GM18517 (cell line): ENCODE results near the gene MAGEA8.
"Not testable (repeated sequence)": the region's sequence is repeated elsewhere in the genome, so short reads cannot be mapped to it uniquely, and the experiment has no call there.

Experiments used
- ATAC-seq: cut with Tn5 transposase; IDR thresholded peaks from one replicate; pipeline ENCODE4 v1.9.1; 2021; ENCODE audit warnings: mild to moderate bottlenecking, moderate library complexity; ENCODE audit not compliant: unreplicated experiment

MAGEA8 gene

GRCh38 chrX:149881081-149881711 is at the start of gene MAGEA8:
MAGEA8 (plus strand) TSS chrX:149881183; CDS start chrX:149884273, 3,090 bp downstream.
- no peak for ATAC-seq

GRCh38 chrX:149831473-149831872 is 49.5 kb upstream of the MAGEA8 start:
- no peak for ATAC-seq

GRCh38 chrX:149836728-149837127 is 44.3 kb upstream of the MAGEA8 start:
- ATAC-seq, result not testable (repeated sequence)

GRCh38 chrX:149837167-149837566 is 43.8 kb upstream of the MAGEA8 start:
- no peak for ATAC-seq

GRCh38 chrX:149837639-149838038 is 43.3 kb upstream of the MAGEA8 start:
- ATAC-seq, result peak; percentile 82

- ATAC-seq, result no peak
Measured at GRCh38 chrX:149841929-149842328, 39.1 kb upstream of the MAGEA8 start.

GRCh38 chrX:149845385-149845784 is 35.6 kb upstream of the MAGEA8 start:
- ATAC-seq, result no peak

GRCh38 chrX:149846789-149847188 is 34.2 kb upstream of the MAGEA8 start:
- ATAC-seq, result no peak

- ATAC-seq, result no peak
Measured at GRCh38 chrX:149848855-149849254, 32.1 kb upstream of the MAGEA8 start.

- ATAC-seq, result no peak
Measured at GRCh38 chrX:149849787-149850186, 31.2 kb upstream of the MAGEA8 start.

GRCh38 chrX:149851864-149852263 is 29.1 kb upstream of the MAGEA8 start:
- no peak for ATAC-seq

GRCh38 chrX:149853925-149854324 is 27.1 kb upstream of the MAGEA8 start:
- ATAC-seq, result no peak

GRCh38 chrX:149858592-149858991 is 22.4 kb upstream of the MAGEA8 start:
- ATAC-seq, result no peak

GRCh38 chrX:149860445-149860844 is 20.5 kb upstream of the MAGEA8 start:
- no peak for ATAC-seq

GRCh38 chrX:149865390-149865789 is 15.6 kb upstream of the MAGEA8 start:
- no peak for ATAC-seq

- ATAC-seq, result no peak
Measured at GRCh38 chrX:149867488-149867887, 13.5 kb upstream of the MAGEA8 start.

- no peak for ATAC-seq
Measured at GRCh38 chrX:149870840-149871239, 10.1 kb upstream of the MAGEA8 start.

GRCh38 chrX:149871433-149871832 is 9.6 kb upstream of the MAGEA8 start:
- no peak for ATAC-seq

GRCh38 chrX:149871940-149872339 is 9.0 kb upstream of the MAGEA8 start:
- ATAC-seq, result peak; percentile 81

- no peak for ATAC-seq
Measured at GRCh38 chrX:149877157-149877556, 3.8 kb upstream of the MAGEA8 start.

GRCh38 chrX:149877636-149878035 is 3.3 kb upstream of the MAGEA8 start:
- ATAC-seq, result no peak

GRCh38 chrX:149890828-149891227 is 9.8 kb downstream of the MAGEA8 start:
- ATAC-seq, result not testable (repeated sequence)

- ATAC-seq, result no peak
Measured at GRCh38 chrX:149898554-149898953, 17.6 kb downstream of the MAGEA8 start.
